MM.1S (cell line): ENCODE data around the gene CAMK2A.

ENCODE experiments used
- DNase-seq: peaks from one replicate; pipeline ENCODE4 v3.0.0-alpha.2; 2015
- H2AFZ ChIP-seq: fragments of 300-600 bp; sonication (generic); 2 replicates; pipeline ENCODE4 v1.6.0; 2016; ENCODE audit warnings: antibody characterized with exemption, low read length
- H3F3A ChIP-seq: fragments of 300-600 bp; sonication (generic); 2 replicates; pipeline ENCODE4 v1.6.1; 2016; ENCODE audit warnings: mild to moderate bottlenecking, antibody characterized with exemption, low read length, moderate library complexity, mixed read lengths; ENCODE audit not compliant: insufficient read depth
- H3K27ac ChIP-seq: fragments of 300-600 bp; sonication (generic); 2 replicates; pipeline ENCODE4 v1.5.1; 2016; ENCODE audit warnings: mild to moderate bottlenecking, low read length
- H3K27me3 ChIP-seq: fragments of 300-600 bp; sonication (generic); replicated peaks from 2 replicates; pipeline ENCODE4 v1.6.0; 2016; ENCODE audit warnings: low read length; ENCODE audit not compliant: insufficient read depth
- H3K36me3 ChIP-seq: fragments of 300-600 bp; sonication (generic); replicated peaks from 2 replicates; pipeline ENCODE4 v1.6.1; 2016; ENCODE audit warnings: mild to moderate bottlenecking, low read length, mixed read lengths; ENCODE audit not compliant: insufficient read depth
- H3K4me1 ChIP-seq: fragments of 300-600 bp; sonication (generic); 2 replicates; pipeline ENCODE4 v1.6.1; 2016; ENCODE audit warnings: low read length, mixed read lengths
- H3K4me2 ChIP-seq: fragments of 300-600 bp; sonication (generic); 2 replicates; pipeline ENCODE4 v1.6.0; 2016; ENCODE audit warnings: low read depth, low read length
- H3K4me3 ChIP-seq: fragments of 300-600 bp; sonication (generic); 2 replicates; pipeline ENCODE4 v1.5.1; 2016; ENCODE audit warnings: low read length, mixed read lengths
- H3K79me2 ChIP-seq: fragments of 300-600 bp; sonication (generic); 2 replicates; pipeline ENCODE4 v1.6.1; 2016; ENCODE audit warnings: mixed run types, low read length, mixed read lengths
- H3K9ac ChIP-seq: fragments of 300-600 bp; sonication (generic); 2 replicates; pipeline ENCODE4 v1.6.1; 2016; ENCODE audit warnings: low read length, mixed read lengths
- H3K9me2 ChIP-seq: fragments of 300-600 bp; sonication (generic); replicated peaks from 2 replicates; pipeline ENCODE4 v1.6.1; 2016; ENCODE audit warnings: mild to moderate bottlenecking, low read length, mixed read lengths; ENCODE audit not compliant: insufficient read depth
- H3K9me3 ChIP-seq: fragments of 300-600 bp; sonication (generic); replicated peaks from 2 replicates; pipeline ENCODE4 v1.6.1; 2016; ENCODE audit warnings: mild to moderate bottlenecking, low read length, mixed read lengths; ENCODE audit not compliant: insufficient read depth
- H4K20me1 ChIP-seq: fragments of 300-600 bp; sonication (generic); 2 replicates; pipeline ENCODE4 v1.6.1; 2016; ENCODE audit warnings: mild to moderate bottlenecking, low read length, moderate library complexity, mixed read lengths; ENCODE audit not compliant: insufficient read depth
- CTCF ChIP-seq: fragments of 300-600 bp; sonication (generic); IDR thresholded peaks from 2 replicates; pipeline ENCODE4 v1.5.1; 2016; ENCODE audit warnings: antibody characterized with exemption, low read length, mixed read lengths
- EZH2 ChIP-seq: fragments of 300-600 bp; sonication (generic); optimal IDR thresholded peaks from 2 replicates; pipeline ENCODE3; 2017; ENCODE audit warnings: low read depth, mild to moderate bottlenecking, antibody characterized with exemption, low read length, mixed read lengths
- EZH2phosphoT487 ChIP-seq: fragments of 300-600 bp; sonication (generic); IDR thresholded peaks from 2 replicates; pipeline ENCODE4 v1.6.1; 2018; ENCODE audit warnings: antibody characterized with exemption, low read length

Gene CAMK2A

GRCh38 chr5:150281987-150282386 lies 7.6 kb downstream of the CAMK2A start:
- H3K27me3 ChIP-seq: no peaks in the 10 kb centered on the region
- DNase-seq: no peak
- no peak overlapping the region for H3K4me3 ChIP-seq

GRCh38 chr5:150279330-150280020 lies 10.1 kb downstream of the CAMK2A start:
- Histone ChIP-seq H3K79me2 (no peaks in the 10 kb centered on the region), H3K9me3 (no peaks in the 10 kb centered on the region), H3F3A (no peaks in the 10 kb centered on the region), H3K9ac (no peak overlapping the region), H4K20me1 (no peaks in the 10 kb centered on the region), H3K9me2 (no peaks in the 10 kb centered on the region), H3K36me3 (no peaks in the 10 kb centered on the region), H3K27ac (no peak overlapping the region), H3K27me3 (no peaks in the 10 kb centered on the region), H3K4me3 (no peak overlapping the region), H3K4me1 (no peaks in the 10 kb centered on the region), H3K4me2 (no peak overlapping the region), H2AFZ (no peak overlapping the region)
- no peak for DNase-seq
- TF ChIP-seq EZH2 (no peak), EZH2phosphoT487 (no peak), CTCF (no peak)

More at GRCh38 chr5:150281987-150282386, 7.6 kb downstream of the CAMK2A start:
- Histone ChIP-seq H3K79me2 (no peaks in the 10 kb centered on the region), H3K36me3 (no peaks in the 10 kb centered on the region), H3K9ac (no peak overlapping the region), H3K4me1 (no peaks in the 10 kb centered on the region), H3F3A (no peaks in the 10 kb centered on the region), H4K20me1 (no peaks in the 10 kb centered on the region), H3K9me3 (no peaks in the 10 kb centered on the region), H3K4me2 (no peak overlapping the region), H3K9me2 (no peaks in the 10 kb centered on the region), H2AFZ (no peak overlapping the region), H3K27ac (no peak overlapping the region)
- TF ChIP-seq EZH2 (no peak), EZH2phosphoT487 (no peak), CTCF (no peak)

GRCh38 chr5:150278916-150279315 lies 10.7 kb downstream of the CAMK2A start:
- no peaks in the 10 kb centered on the region for H3K9me3 ChIP-seq
- H3K9ac ChIP-seq: no peak overlapping the region
- no peaks in the 10 kb centered on the region for H3K4me1 ChIP-seq
- no peak overlapping the region for H3K4me2 ChIP-seq
- H3K36me3 ChIP-seq: no peaks in the 10 kb centered on the region
- no peaks in the 10 kb centered on the region for H3K79me2 ChIP-seq
- H3K27ac ChIP-seq: no peak overlapping the region
- H3K9me2 ChIP-seq: no peaks in the 10 kb centered on the region
- no peaks in the 10 kb centered on the region for H3F3A ChIP-seq
- DNase-seq: no peak
- TF ChIP-seq EZH2 (no peak), CTCF (no peak), EZH2phosphoT487 (no peak)
- no peaks in the 10 kb centered on the region for H4K20me1 ChIP-seq
- H2AFZ ChIP-seq: no peak overlapping the region
- H3K4me3 ChIP-seq: no peak overlapping the region
- no peaks in the 10 kb centered on the region for H3K27me3 ChIP-seq
